ENCODE measurements around the gene IMMP2L. TPM values are rescaled to one million over a fixed set of nuclear protein-coding genes. Genes with fewer than 3 reads are reported as not detected.
"Not testable (repeated sequence)": the region's sequence is repeated elsewhere in the genome, so short reads cannot be mapped to it uniquely, and the experiment has no call there.

Gene IMMP2L
- total RNA-seq, 2 experiments from 2014 or later = 10.2 to 12.8 TPM

DNA sequence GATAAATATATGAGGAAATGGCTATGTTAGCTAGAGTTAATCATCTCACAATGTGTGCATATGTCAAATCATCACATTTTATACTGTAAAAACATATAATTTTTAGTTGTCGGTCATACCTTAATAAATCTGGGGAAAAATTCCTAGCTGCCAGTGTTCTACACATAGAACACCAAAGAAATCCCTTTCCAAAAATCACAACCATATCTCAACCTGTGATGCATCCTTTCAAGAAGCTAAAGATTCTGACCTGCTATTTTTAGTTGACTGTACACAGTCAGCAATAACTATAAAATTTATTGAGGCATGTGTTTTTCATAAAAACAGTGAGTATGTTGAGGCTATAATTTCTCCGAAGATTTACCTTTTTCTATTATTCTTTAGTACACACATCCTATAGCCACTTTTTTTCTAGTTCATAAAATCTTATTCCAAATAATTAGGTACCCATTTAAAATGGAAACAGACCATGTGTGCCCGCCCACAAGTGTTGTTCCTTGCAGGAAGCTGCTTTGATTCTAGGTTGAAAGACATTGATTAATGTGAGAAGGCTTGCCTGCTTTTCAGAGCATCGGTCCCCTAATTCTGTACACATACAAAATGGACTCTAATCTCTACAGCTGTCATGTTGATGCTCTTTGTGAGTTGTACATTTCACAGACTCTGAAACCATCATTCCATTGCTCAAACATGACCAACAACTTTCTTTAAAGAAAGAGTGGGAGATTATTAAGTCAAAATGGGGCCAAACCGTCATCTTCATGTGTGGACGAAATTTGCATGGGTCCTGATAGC is 588.9 kb downstream of the IMMP2L start:
- no peak overlapping the region for H3K27ac Mint-ChIP-seq
- POLR2A ChIA-PET = no interaction called here
- H3K9me3 Mint-ChIP-seq = peaks cover 7% of the 10 kb centered on the region
- no peak for ATAC-seq (ENCODE audit: low read depth)
- H3K4me1 Mint-ChIP-seq = peaks cover 22% of the 10 kb centered on the region
- H3K27me3 Mint-ChIP-seq = no peaks in the 10 kb centered on the region
- no peak for DNase-seq
- no peak overlapping the region for H3K4me3 Mint-ChIP-seq
- H3K36me3 Mint-ChIP-seq = peaks cover 24% of the 10 kb centered on the region

DNA sequence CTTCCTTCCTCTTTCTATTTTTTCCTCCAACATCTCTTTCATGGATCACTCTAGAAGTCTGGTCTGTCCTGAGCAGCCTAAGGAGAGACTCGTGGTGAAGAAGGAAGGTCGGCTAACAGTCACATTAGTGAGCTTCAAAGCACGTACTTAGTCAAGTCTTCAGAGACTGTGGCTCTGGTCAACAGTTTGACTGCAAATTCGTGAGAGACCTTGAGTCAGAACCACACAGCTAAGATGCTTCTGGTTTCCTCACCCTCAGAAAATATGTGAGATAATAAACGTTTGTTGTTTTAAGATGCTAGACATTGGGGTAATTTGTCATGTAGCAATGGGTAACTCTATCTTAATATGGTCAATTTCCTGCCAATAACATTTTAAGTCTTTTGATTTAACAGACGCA is 597.5 kb downstream of the IMMP2L start:
- peaks cover 12% of the 10 kb centered on the region for H3K36me3 Mint-ChIP-seq
- no peak overlapping the region for H3K4me3 Mint-ChIP-seq
- H3K27ac Mint-ChIP-seq = no peak overlapping the region
- H3K9me3 Mint-ChIP-seq = peaks cover 7% of the 10 kb centered on the region
- H3K27me3 Mint-ChIP-seq = no peaks in the 10 kb centered on the region
- no peak for DNase-seq
- peaks cover 1% of the 10 kb centered on the region for H3K4me1 Mint-ChIP-seq
- ATAC-seq (ENCODE audit: low read depth) = no peak
- POLR2A ChIA-PET = no interaction called here

DNA sequence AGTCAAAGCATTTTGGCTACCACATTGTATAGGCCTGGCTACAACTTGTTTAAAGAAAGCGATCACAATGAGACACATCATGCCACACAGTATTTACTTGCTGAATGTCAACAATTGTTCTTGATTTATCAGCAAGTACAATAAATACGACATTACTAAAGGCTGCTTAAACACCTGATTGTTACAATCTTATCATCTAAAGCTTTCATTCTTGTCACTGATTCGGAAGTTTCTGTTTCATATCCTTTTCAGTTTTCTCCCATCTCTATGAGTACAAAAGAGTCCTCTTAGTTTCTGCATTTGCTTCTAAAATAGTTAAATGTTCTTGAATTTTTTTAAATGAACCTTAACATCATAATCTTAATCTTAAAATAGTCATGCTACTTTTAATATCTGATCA is 599.5 kb downstream of the IMMP2L start:
- Mint-ChIP-seq H3K9me3 (peaks cover 10% of the 10 kb centered on the region), H3K36me3 (peaks cover 20% of the 10 kb centered on the region), H3K27me3 (no peaks in the 10 kb centered on the region), H3K27ac (no peak overlapping the region), H3K4me1 (peaks cover 5% of the 10 kb centered on the region), H3K4me3 (no peak overlapping the region)
- POLR2A ChIA-PET = no interaction called here
- ATAC-seq (ENCODE audit: low read depth) (no peak), DNase-seq (no peak)

DNA sequence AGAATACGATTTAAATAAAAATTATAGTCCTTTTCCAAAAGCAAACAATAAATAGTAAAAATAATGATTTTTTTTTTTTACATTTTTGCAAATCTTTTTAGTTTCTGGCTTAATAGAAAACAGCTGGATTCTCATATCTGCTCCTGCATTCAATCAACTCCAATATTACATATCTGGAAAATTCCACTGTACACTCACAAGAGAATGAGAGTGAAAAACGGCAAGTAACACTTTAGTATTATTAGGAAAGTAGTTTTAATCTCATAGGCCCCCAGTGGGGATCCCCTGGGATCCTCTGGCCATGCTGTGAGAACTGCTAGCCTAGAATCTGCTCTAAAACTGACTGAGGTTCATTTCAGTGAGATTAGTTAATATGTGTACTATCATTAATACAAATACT is 599.9 kb downstream of the IMMP2L start:
- ATAC-seq (ENCODE audit: low read depth) (no peak), DNase-seq (no peak)
- Mint-ChIP-seq H3K4me1 (peaks cover 5% of the 10 kb centered on the region), H3K9me3 (peaks cover 15% of the 10 kb centered on the region), H3K27me3 (no peaks in the 10 kb centered on the region), H3K4me3 (no peak overlapping the region), H3K27ac (no peak overlapping the region), H3K36me3 (peaks cover 24% of the 10 kb centered on the region)
- POLR2A ChIA-PET = no interaction called here

DNA sequence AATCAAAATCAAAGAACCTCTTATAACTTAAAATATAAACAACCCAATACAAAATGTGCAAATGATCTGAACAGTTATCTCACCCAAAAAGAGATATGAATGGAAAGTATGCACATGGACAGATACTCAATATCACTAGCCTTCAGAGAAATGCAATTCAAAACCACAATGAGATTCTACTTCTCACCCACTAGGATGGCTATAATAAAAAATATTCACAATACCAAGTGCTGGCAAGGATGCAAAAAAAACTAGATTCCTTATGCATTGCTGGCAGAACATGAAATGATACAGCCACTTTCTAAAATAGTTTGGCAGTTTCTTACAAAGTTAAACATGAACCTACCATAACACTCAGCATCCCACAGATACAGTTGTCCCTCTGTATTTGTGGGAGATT is 601.5 kb downstream of the IMMP2L start:
- no peak for ATAC-seq (ENCODE audit: low read depth)
- Mint-ChIP-seq H3K27me3 (no peaks in the 10 kb centered on the region), H3K4me3 (no peak overlapping the region), H3K4me1 (peaks cover 5% of the 10 kb centered on the region), H3K9me3 (peaks cover 14% of the 10 kb centered on the region), H3K36me3 (peaks cover 30% of the 10 kb centered on the region), H3K27ac (no peak overlapping the region)
- DNase-seq = no peak
- POLR2A ChIA-PET = no interaction called here

DNA sequence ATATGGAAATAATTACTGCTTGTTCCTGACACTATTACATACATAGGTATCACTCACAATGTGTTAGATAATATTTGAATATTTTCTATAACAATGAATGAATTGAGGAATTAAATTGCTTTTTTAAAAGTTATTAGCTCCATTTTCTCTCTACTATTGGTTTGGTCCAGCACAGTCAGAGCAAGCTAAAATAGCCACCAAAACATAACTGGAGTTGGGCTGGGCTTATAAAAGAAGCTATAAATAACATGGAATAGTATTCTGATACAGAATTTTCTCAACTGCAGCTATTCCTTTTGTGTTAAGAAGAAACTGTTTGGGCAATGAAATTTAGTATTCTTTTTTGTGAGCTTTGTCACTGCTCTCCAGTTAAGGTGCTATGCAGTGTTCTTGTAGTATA is 614.0 kb downstream of the IMMP2L start:
- H3K27ac Mint-ChIP-seq = no peak overlapping the region
- no peaks in the 10 kb centered on the region for H3K27me3 Mint-ChIP-seq

DNA sequence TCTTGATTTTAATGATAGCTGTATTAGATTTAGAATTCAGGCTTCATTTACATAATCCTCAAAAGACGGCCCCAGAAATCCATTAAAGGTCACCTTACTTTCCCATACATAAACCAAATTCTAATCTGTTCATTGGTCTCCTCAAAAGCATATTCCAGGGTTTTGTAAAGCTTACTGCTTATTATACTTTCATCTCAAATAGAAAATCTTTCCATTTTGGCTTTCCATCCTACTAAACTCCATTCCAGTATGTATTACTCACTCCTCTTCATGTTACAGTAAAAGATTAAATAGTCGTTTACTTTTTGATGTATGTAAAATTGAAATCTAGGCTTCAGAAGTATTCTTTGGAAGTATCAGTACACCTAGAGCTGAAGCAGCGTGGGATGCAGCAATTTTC is 614.9 kb downstream of the IMMP2L start:
- Mint-ChIP-seq H3K4me3 (no peak overlapping the region), H3K27ac (no peak overlapping the region), H3K36me3 (peaks cover 9% of the 10 kb centered on the region), H3K4me1 (peaks cover 6% of the 10 kb centered on the region), H3K9me3 (peaks cover 5% of the 10 kb centered on the region), H3K27me3 (no peaks in the 10 kb centered on the region)
- no peak for ATAC-seq (ENCODE audit: low read depth)
- POLR2A ChIA-PET = no interaction called here
- DNase-seq = no peak

More for the DNA sequence above, 614.0 kb downstream of the IMMP2L start:
- H3K4me1 Mint-ChIP-seq = peaks cover 6% of the 10 kb centered on the region
- H3K9me3 Mint-ChIP-seq = peaks cover 8% of the 10 kb centered on the region
- no peak for ATAC-seq (ENCODE audit: low read depth)
- H3K4me3 Mint-ChIP-seq = no peak overlapping the region
- DNase-seq = no peak
- POLR2A ChIA-PET = interaction anchor here (0.5 kb wide), 1 partner anchor 143 kb away, joined by 5 read pairs; no protein-coding TSS in a partner anchor
- peaks cover 9% of the 10 kb centered on the region for H3K36me3 Mint-ChIP-seq

DNA sequence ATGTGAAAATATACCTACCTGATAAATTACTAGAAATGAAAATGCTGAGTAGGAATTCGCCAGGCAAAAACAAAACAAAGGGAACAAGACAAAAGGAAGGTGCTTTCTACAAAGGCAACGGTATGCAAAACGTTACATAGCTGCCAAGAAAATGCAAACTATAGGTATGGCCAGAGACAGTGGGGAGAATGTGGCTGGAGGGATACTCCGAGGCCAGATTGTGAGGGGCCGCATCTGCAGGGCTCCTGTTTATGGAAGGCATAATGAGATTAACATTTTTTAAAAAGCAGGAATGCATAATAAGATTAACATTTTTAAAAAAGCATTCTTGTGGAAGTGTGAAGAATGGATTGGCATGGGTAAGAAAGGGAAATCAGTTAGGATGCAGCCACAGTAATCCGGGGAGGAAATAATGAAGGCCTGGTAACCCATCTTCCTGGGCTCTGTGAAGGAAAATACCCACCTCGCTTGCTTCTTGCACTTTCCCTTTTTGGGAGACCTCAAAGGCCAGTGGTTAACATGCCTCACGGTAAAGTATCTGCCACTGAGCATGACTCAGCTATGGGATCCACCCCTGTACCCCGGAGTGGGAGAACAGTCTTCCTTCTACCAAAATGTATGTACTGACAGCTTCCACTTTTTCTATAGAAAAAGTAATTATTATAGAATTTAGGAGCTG is 617.2 kb downstream of the IMMP2L start:
- DNase-seq (no peak), ATAC-seq (ENCODE audit: low read depth) (no peak)
- no peak overlapping the region for H3K4me3 Mint-ChIP-seq
- H3K27me3 Mint-ChIP-seq = no peaks in the 10 kb centered on the region
- POLR2A ChIA-PET = no interaction called here
- H3K27ac Mint-ChIP-seq = no peak overlapping the region
- peaks cover 9% of the 10 kb centered on the region for H3K4me1 Mint-ChIP-seq
- peaks cover under 1% of the 10 kb centered on the region for H3K9me3 Mint-ChIP-seq
- H3K36me3 Mint-ChIP-seq = peaks cover 4% of the 10 kb centered on the region

DNA sequence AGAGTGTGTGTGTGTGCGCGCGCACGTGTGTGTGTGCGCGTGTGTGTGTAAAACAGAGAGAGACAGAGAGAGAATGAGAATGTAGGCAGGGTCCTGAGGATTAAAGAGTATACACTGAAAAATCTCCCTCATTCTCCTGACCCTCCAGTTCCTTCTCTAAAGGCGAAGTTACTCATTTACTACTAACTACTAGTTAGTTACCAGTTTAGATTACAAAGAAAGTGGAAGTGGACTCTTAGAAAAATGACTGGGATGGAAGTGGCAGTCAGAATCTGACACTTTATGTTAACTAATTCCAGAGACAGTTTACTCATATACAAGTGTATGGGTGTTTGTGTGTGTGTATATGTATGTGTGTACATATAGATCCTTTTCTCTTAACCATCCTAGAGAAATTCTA is 617.8 kb downstream of the IMMP2L start:
- Mint-ChIP-seq H3K4me3 (no peak overlapping the region), H3K27me3 (no peaks in the 10 kb centered on the region), H3K36me3 (peaks cover 2% of the 10 kb centered on the region), H3K9me3 (no peaks in the 10 kb centered on the region), H3K27ac (no peak overlapping the region), H3K4me1 (peaks cover 9% of the 10 kb centered on the region)
- no peak for ATAC-seq (ENCODE audit: low read depth)
- POLR2A ChIA-PET = no interaction called here
- no peak for DNase-seq

DNA sequence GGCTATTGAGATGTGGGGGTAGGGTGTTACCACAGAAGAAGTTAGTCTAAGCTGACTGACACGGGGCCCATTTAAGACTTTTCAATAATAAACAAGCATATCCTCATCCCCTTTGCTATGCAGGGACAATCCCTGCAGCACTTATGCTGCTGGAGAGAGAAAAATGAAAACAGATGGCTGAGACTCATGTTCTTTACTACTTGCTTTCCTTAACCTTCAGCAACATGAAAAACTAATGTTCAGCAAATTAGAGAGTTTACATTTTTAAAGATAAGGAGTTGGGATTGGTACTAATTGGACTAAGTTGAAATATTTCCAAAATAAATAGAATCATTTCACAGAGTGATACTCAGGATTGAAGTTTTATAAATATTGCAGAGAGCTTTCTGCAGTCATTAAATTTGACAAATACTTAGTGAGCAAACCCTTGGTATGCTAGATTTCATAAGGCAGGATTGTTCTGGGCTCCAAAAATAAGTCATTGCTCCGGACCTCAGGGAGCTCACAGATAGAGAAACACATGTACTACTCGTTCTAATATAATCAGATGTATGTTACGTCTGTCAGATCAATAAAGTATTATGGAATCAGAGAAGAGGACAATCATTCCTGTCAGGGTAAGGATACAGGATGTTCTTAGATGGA is 618.5 kb downstream of the IMMP2L start:
- ATAC-seq (ENCODE audit: low read depth) = no peak
- no peaks in the 10 kb centered on the region for H3K9me3 Mint-ChIP-seq
- POLR2A ChIA-PET = no interaction called here
- no peak overlapping the region for H3K4me3 Mint-ChIP-seq
- peaks cover 2% of the 10 kb centered on the region for H3K36me3 Mint-ChIP-seq
- H3K27me3 Mint-ChIP-seq = no peaks in the 10 kb centered on the region
- no peak for DNase-seq
- H3K27ac Mint-ChIP-seq = no peak overlapping the region
- peaks cover 9% of the 10 kb centered on the region for H3K4me1 Mint-ChIP-seq

DNA sequence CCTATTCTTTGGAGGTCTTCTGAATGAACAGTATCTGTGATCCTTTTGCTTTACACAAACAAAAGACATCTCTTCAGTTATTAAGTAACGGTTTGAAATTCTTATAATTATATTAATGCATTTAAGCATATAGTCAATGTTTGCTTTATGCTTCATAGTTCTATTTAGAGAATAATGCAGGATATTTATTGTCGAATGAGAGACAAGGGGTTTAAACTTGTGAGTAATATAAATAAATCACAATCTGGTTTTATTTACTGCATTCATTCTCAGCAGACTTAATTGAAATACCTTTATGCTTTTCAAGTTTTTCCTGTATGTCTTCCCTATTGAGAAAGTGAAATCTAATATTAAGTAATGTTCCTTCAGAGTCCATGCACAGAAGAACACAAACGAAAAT is 620.9 kb downstream of the IMMP2L start:
- Mint-ChIP-seq H3K27ac (no peak overlapping the region), H3K9me3 (peaks cover 3% of the 10 kb centered on the region), H3K4me1 (peaks cover 9% of the 10 kb centered on the region), H3K36me3 (peaks cover 8% of the 10 kb centered on the region), H3K4me3 (no peak overlapping the region), H3K27me3 (no peaks in the 10 kb centered on the region)
- ATAC-seq (ENCODE audit: low read depth) = no peak
- POLR2A ChIA-PET = no interaction called here
- no peak for DNase-seq

DNA sequence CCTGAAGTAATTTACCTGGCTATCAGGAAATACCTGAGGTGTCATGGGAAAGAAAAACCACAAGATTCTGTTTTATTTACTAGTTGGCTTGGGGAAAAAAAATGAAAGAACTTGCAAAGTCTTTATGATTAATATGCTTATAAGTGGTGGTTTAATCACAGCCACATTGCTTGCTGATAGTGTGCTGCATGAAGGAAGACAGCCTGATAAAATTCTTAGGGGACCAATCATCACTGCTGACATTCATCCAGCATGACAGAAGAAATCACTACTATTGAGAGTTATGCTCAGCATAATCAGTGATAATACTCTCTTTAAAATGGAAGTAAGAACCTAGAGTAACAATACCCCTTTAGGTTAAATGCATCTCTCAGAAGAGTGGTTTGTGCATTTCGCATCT is 621.5 kb downstream of the IMMP2L start:
- ATAC-seq (ENCODE audit: low read depth) (no peak), DNase-seq (no peak)
- Mint-ChIP-seq H3K9me3 (peaks cover 3% of the 10 kb centered on the region), H3K4me3 (no peak overlapping the region), H3K36me3 (peaks cover 9% of the 10 kb centered on the region), H3K27me3 (no peaks in the 10 kb centered on the region), H3K4me1 (peaks cover 9% of the 10 kb centered on the region), H3K27ac (no peak overlapping the region)
- POLR2A ChIA-PET = no interaction called here

DNA sequence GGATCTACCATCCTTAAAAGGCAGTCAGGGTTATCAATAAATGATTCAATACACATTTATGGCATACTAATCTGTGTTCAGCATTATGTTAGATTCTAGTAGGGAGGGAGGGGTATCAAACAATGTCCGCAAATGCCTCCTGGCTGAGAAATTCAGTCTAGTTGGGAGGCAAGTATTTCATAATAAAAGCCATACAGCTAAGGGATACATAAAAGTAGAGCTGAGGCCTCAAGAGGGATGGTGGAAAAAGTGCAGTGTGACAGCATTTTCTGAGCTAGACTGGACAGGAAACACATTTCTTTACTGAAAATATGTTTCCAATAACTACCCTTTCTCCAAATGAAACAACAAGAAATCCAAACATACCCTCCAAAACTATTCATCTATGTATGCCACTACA is 624.1 kb downstream of the IMMP2L start:
- no peak overlapping the region for H3K4me3 Mint-ChIP-seq

DNA sequence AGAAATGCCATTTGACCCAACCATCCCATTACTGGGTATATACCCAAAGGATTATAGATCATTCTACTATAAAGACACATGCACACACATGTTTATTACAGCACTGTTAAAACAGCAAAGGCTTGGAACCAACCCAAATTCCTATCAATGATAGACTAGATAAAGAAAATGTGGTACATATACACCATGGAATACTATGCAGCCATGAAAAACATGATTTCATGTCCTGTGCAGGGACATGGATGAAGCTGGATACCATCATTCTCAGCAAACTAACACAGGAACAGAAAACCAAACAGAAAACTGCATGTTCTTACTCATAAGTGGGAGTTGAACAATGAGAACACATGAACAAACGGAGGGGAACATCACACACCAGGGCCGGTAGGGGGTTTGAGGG is 625.6 kb downstream of the IMMP2L start:
- ATAC-seq (ENCODE audit: low read depth); H3K27ac Mint-ChIP-seq; H3K4me1 Mint-ChIP-seq; H3K4me3 Mint-ChIP-seq; H3K27me3 Mint-ChIP-seq; DNase-seq; POLR2A ChIA-PET: not testable (repeated sequence)
- peaks cover 28% of the 10 kb centered on the region for H3K36me3 Mint-ChIP-seq
- H3K9me3 Mint-ChIP-seq = peaks cover 13% of the 10 kb centered on the region

More for the DNA sequence above, 624.1 kb downstream of the IMMP2L start:
- Mint-ChIP-seq H3K9me3 (peaks cover 11% of the 10 kb centered on the region), H3K36me3 (peaks cover 24% of the 10 kb centered on the region), H3K27ac (no peak overlapping the region), H3K4me1 (peaks cover 3% of the 10 kb centered on the region), H3K27me3 (no peaks in the 10 kb centered on the region)
- ATAC-seq (ENCODE audit: low read depth) (no peak), DNase-seq (no peak)
- POLR2A ChIA-PET = no interaction called here
